ENCODE data around the gene HYI. TPM values are rescaled to one million over a fixed set of nuclear protein-coding genes. Genes with fewer than 3 reads are reported as not detected.

HYI gene
- total and polyA plus RNA-seq, 2 of the 8 experiments (the other 6 are each of a cell fraction or from before 2014, with no cell fraction given) = 14.4 to 17.7 TPM

- TF ChIP-seq ATF2 (IDR thresholded peaks at IDR 0.05; ENCODE audit: low read length) = no peak
- TF ChIP-seq SIRT6 (IDR thresholded peaks at IDR 0.05; ENCODE audit: low read length) = no peak
- no peak for TF ChIP-seq RBBP5 (IDR thresholded peaks at IDR 0.05; ENCODE audit: borderline replicate concordance, low read depth, low read length)
- TF ChIP-seq JUND (IDR thresholded peaks at IDR 0.05; ENCODE audit: low read length) = no peak
- TF ChIP-seq CHD1 (IDR thresholded peaks at IDR 0.05; ENCODE audit: low read depth, low read length) = no peak
- no peak for TF ChIP-seq SP2 (IDR thresholded peaks at IDR 0.05; ENCODE audit: low read length)
These were observed 47.9 kb downstream of the HYI start (continued) for GRCh38 chr1:43405876-43406234.
